GM12891 (cell line): ENCODE data around the gene KAZN.

Experiments used
- POLR2A ChIP-seq: IDR thresholded peaks from 2 replicates; pipeline ENCODE4 v1.6.1; 2011; ENCODE audit warnings: low read depth, low read length, control low read depth
- POLR2AphosphoS5 ChIP-seq: IDR thresholded peaks from 2 replicates; pipeline ENCODE4 v1.6.1; 2011; ENCODE audit warnings: low read depth, low read length, control low read depth
- POU2F2 ChIP-seq: IDR thresholded peaks from 2 replicates; pipeline ENCODE4 v1.6.1; 2011; ENCODE audit warnings: low read depth, mild to moderate bottlenecking, control low read depth, low read length, moderate library complexity
- SPI1 ChIP-seq: IDR thresholded peaks from 2 replicates; pipeline ENCODE4 v1.6.1; 2011; ENCODE audit warnings: low read depth, low read length, control low read depth
- TAF1 ChIP-seq: IDR thresholded peaks from 2 replicates; pipeline ENCODE4 v1.6.1; 2011; ENCODE audit warnings: low read depth, low read length, control low read depth

DNA sequence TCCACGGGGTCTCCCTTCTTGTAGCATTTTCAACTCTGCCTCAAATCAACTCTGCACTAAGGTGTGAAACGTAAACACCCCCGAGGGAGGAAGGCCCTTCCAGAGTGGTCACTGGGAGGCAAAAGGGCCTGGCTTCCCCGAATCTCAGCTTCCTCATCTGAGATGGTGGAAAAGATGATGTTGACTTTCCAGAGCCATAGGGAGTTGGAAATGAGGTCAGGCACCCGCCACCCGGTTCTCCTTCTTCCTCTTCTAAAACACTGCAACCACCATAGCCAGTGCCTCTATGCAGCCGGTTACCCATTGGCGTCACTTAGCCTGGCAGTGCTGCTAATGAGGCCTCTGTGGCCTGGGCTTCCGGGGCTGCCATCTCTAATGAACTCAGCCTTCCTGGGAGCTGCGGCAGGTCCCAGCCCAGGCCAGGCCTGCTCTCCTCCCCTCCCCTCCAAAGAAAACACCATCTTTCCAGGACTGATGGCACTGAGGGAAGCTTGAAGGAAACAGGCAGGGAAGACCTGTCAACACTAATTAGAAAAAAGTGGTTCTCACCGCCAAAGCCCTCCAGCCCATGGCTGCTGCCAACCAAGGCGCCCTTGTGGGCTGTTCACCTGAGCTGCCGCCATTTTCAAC, 175.0 kb downstream of the KAZN start:
- no peak for TF ChIP-seq POLR2A
- no peak for TF ChIP-seq TAF1
- TF ChIP-seq POLR2AphosphoS5, result no peak
- no peak for TF ChIP-seq POU2F2
- no peak for TF ChIP-seq SPI1
